CD14-positive monocyte (primary cell): ENCODE data around the gene ATP6AP2. TPM values are rescaled to one million over a fixed set of nuclear protein-coding genes. Genes with fewer than 3 reads are reported as not detected.

Experiments used
- DNase-seq, 3 donors: peaks; one replicate each; pipeline ENCODE4 v3.0.0-alpha.2; 2011 to 2022
- H2AFZ ChIP-seq: 2 replicates; pipeline ENCODE4 v1.6.0; 2012; ENCODE audit warnings: mild to moderate bottlenecking, low read depth, low read length, inconsistent platforms; ENCODE audit not compliant: insufficient read depth, poor library complexity, severe bottlenecking
- H3K27ac ChIP-seq, 2 donors: 1 replicate in 1 of 2; 2 replicates in 1 of 2; pipeline ENCODE4 v1.5.1; 2012 to 2013; ENCODE audit warnings: low read length in 2 of 2, control low read depth in 1 of 2, inconsistent platforms in 1 of 2, low read depth in 1 of 2, mild to moderate bottlenecking in 1 of 2
- H3K27me3 ChIP-seq, 2 donors: one replicate each; pipeline versions ENCODE4 v1.6.0 to v1.6.1; 2011 to 2013; ENCODE audit warnings: low read length in 2 of 2; ENCODE audit not compliant: control insufficient read depth in 2 of 2, insufficient read depth in 2 of 2
- H3K36me3 ChIP-seq, 2 donors: replicated peaks in 1 of 2; 1 replicate in 1 of 2; 2 replicates in 1 of 2; pipeline versions ENCODE4 v1.5.1 to v1.6.1; 2012 to 2013; ENCODE audit warnings: low read length in 2 of 2, control low read depth in 1 of 2, inconsistent platforms in 1 of 2, mild to moderate bottlenecking in 1 of 2; ENCODE audit not compliant: insufficient read depth in 2 of 2, control insufficient read depth in 1 of 2
- H3K4me1 ChIP-seq, 2 donors: 1 replicate in 1 of 2; 2 replicates in 1 of 2; pipeline versions ENCODE4 v1.5.1 to v1.6.1; 2012 to 2013; ENCODE audit warnings: low read length in 2 of 2, control low read depth in 1 of 2, inconsistent platforms in 1 of 2, mild to moderate bottlenecking in 1 of 2, moderate library complexity in 1 of 2; ENCODE audit not compliant: insufficient read depth in 2 of 2, control insufficient read depth in 1 of 2
- H3K4me2 ChIP-seq: replicated peaks from 2 replicates; pipeline ENCODE3; 2012; ENCODE audit warnings: low read length, moderate library complexity, mild to moderate bottlenecking; ENCODE audit not compliant: poor library complexity, severe bottlenecking; ENCODE audit errors: extremely low read depth
- H3K4me3 ChIP-seq, 3 experiments: fragments of 200-600 bp in 1 of 3; sonication (generic) in 1 of 3; replicated peaks in 1 of 3; 1 replicate in 2 of 3; 2 replicates in 1 of 3; pipeline ENCODE4 v1.5.1; 2011 to 2013; ENCODE audit warnings: low read length in 3 of 3, mild to moderate bottlenecking in 3 of 3, control low read depth in 2 of 3, low read depth in 2 of 3, inconsistent platforms in 1 of 3, moderate library complexity in 1 of 3
- H3K79me2 ChIP-seq: 2 replicates; pipeline ENCODE4 v1.6.0; 2012; ENCODE audit warnings: mild to moderate bottlenecking, control low read depth, inconsistent platforms, low read length, moderate library complexity; ENCODE audit not compliant: insufficient read depth
- H3K9ac ChIP-seq: 2 replicates; pipeline ENCODE4 v1.6.0; 2017; ENCODE audit warnings: low read length, mild to moderate bottlenecking; ENCODE audit not compliant: insufficient read depth, poor library complexity, severe bottlenecking
- H3K9me3 ChIP-seq, 2 donors: replicated peaks in 1 of 2; 1 replicate in 1 of 2; 2 replicates in 1 of 2; pipeline versions ENCODE4 v1.5.1 to v1.6.1; 2012 to 2013; ENCODE audit warnings: low read length in 2 of 2, control low read depth in 1 of 2; ENCODE audit not compliant: control insufficient read depth in 1 of 2, insufficient read depth in 1 of 2
- H4K20me1 ChIP-seq: 2 replicates; pipeline ENCODE4 v1.6.0; 2012; ENCODE audit warnings: mild to moderate bottlenecking, low read length, control low read depth, moderate library complexity; ENCODE audit not compliant: insufficient read depth
- H3K27ac Mint-ChIP-seq, 7 donors: one replicate each; pipeline ENCODE4 v1.8.0; 2020; ENCODE audit warnings: mild to moderate bottlenecking in 7 of 7, mixed read lengths in 7 of 7, moderate library complexity in 6 of 7, inconsistent platforms in 2 of 7
- H3K27me3 Mint-ChIP-seq, 3 donors: one replicate each; pipeline ENCODE4 v1.8.0; 2021 to 2022; ENCODE audit warnings: low read depth in 3 of 3, mild to moderate bottlenecking in 3 of 3, mixed read lengths in 3 of 3, moderate library complexity in 3 of 3, inconsistent platforms in 1 of 3
- H3K36me3 Mint-ChIP-seq, 2 donors: one replicate each; pipeline ENCODE4 v1.8.0; 2020; ENCODE audit warnings: mixed read lengths in 2 of 2, inconsistent platforms in 1 of 2, mild to moderate bottlenecking in 1 of 2
- H3K4me1 Mint-ChIP-seq: one replicate; pipeline ENCODE4 v1.8.0; 2020; ENCODE audit warnings: mild to moderate bottlenecking, mixed read lengths
- H3K4me3 Mint-ChIP-seq, 2 donors: one replicate each; pipeline ENCODE4 v1.8.0; 2020; ENCODE audit warnings: mild to moderate bottlenecking in 2 of 2, mixed read lengths in 2 of 2, moderate library complexity in 1 of 2
- H3K9me3 Mint-ChIP-seq, 7 donors: one replicate each; pipeline ENCODE4 v1.8.0; 2020 to 2022; ENCODE audit warnings: mixed read lengths in 7 of 7, mild to moderate bottlenecking in 6 of 7, moderate library complexity in 6 of 7, inconsistent platforms in 2 of 7
- WGBS: methylation state at CpG from one replicate; pipeline ENCODE4 v1.1.5; 2013; ENCODE audit warnings: missing lambda C conversion rate; ENCODE audit not compliant: insufficient coverage; 5-methylcytosine and 5-hydroxymethylcytosine counted together
- intact Hi-C, 2 donors: fragments of 100-400 bp; cut with micrococcal nuclease; formaldehyde crosslinking; loops; one replicate each; pipeline versions ENCODE4 v1.15.0 to v1.15.1; 2023
- polyA plus RNA-seq, 3 donors: library from polyadenylated mRNA; depleted of rRNA in 1 of 3; unstranded in 2 of 3; stranded (reverse) in 1 of 3; fragments of 300-500 nt in 2 of 3; fragments of >200 nt in 1 of 3; fragmentation: Illumina TruSeq in 2 of 3; gene quantifications; 1 replicate in 2 of 3; 2 replicates in 1 of 3; pipeline ENCODE4 v1.2.3, GENCODE V29; 2012 to 2021
- TF ChIP-seq, protein P1 (sequence below): fragments of 200-600 bp; IDR thresholded peaks from one replicate; pipeline ENCODE4 v1.8.0; 2022; ENCODE audit warnings: antibody characterized with exemption, mild to moderate bottlenecking

The ATP6AP2 gene
- polyA plus RNA-seq, 3 donors: 332 to 497 (median 430) TPM

GRCh38 chrX:40644176-40644575 lies 63.4 kb downstream of the ATP6AP2 start:
- Histone ChIP-seq H3K4me3 (peak overlapping the region; percentile 77 to 98 (median 90)), H3K27me3 (peaks cover 0 to 8% of the 10 kb centered on the region in 2 donors), H3K4me2 (peak overlapping the region; percentile 92), H3K9ac (peak overlapping the region; percentile 75), H3K4me1 (peaks cover 43 to 75% of the 10 kb centered on the region in 2 donors), H3K36me3 (peaks cover 5 to 26% of the 10 kb centered on the region in 2 donors), H4K20me1 (peaks cover 76% of the 10 kb centered on the region), H2AFZ (no peak overlapping the region), H3K79me2 (peaks cover 73% of the 10 kb centered on the region), H3K27ac (peak overlapping the region; percentile 92 to 96), H3K9me3 (no peaks in the 10 kb centered on the region)
- Mint-ChIP-seq H3K36me3 (peaks cover 22 to 38% of the 10 kb centered on the region in 2 donors), H3K27me3 (peaks cover 0 to 36% (median 1%) of the 10 kb centered on the region in 3 donors), H3K9me3 (peaks cover 0 to 6% (median 0%) of the 10 kb centered on the region in 7 donors), H3K4me3 (peak overlapping the region; percentile 92 to 99), H3K4me1 (peaks cover 46% of the 10 kb centered on the region), H3K27ac (peak overlapping the region; percentile 97 to 98 (median 98))
- DNase-seq: peak; percentile 82 to 87 (median 87)
- WGBS: no CpG with 5 or more reads among the region's 5 CpGs
- TF ChIP-seq, protein P1, sequence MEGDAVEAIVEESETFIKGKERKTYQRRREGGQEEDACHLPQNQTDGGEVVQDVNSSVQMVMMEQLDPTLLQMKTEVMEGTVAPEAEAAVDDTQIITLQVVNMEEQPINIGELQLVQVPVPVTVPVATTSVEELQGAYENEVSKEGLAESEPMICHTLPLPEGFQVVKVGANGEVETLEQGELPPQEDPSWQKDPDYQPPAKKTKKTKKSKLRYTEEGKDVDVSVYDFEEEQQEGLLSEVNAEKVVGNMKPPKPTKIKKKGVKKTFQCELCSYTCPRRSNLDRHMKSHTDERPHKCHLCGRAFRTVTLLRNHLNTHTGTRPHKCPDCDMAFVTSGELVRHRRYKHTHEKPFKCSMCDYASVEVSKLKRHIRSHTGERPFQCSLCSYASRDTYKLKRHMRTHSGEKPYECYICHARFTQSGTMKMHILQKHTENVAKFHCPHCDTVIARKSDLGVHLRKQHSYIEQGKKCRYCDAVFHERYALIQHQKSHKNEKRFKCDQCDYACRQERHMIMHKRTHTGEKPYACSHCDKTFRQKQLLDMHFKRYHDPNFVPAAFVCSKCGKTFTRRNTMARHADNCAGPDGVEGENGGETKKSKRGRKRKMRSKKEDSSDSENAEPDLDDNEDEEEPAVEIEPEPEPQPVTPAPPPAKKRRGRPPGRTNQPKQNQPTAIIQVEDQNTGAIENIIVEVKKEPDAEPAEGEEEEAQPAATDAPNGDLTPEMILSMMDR: no peak
- intact Hi-C loops: loop anchor here (5.0 to 10.0 kb wide), 4 partner anchors 59 to 99 kb away; partner anchors contain the start of genes ATP6AP2 (in 2 of the 2) and MED14 (in 1 of the 2)

GRCh38 chrX:40644821-40645358 lies 64.1 kb downstream of the ATP6AP2 start:
- TF ChIP-seq, protein P1: no peak
- H3K27me3 ChIP-seq: peaks cover 0 to 2% of the 10 kb centered on the region in 2 donors
- peaks cover 43 to 75% of the 10 kb centered on the region in 2 donors for H3K4me1 ChIP-seq
- peaks cover 66% of the 10 kb centered on the region for H3K79me2 ChIP-seq
- peak overlapping the region; percentile 75 for H3K9ac ChIP-seq
- H3K4me3 ChIP-seq: peak overlapping the region; percentile 77 to 98 (median 90)
- H3K36me3 ChIP-seq: peaks cover 5 to 19% of the 10 kb centered on the region in 2 donors
- H4K20me1 ChIP-seq: peaks cover 69% of the 10 kb centered on the region
- WGBS: 0% methylated on average over 3 of the region's 4 CpGs
- Mint-ChIP-seq H3K36me3 (peaks cover 17 to 33% of the 10 kb centered on the region in 2 donors), H3K4me3 (peak overlapping the region; percentile 92 to 99), H3K27me3 (peaks cover 0 to 32% (median 1%) of the 10 kb centered on the region in 3 donors), H3K4me1 (peaks cover 46% of the 10 kb centered on the region), H3K9me3 (peaks cover 0 to 6% (median 0%) of the 10 kb centered on the region in 7 donors), H3K27ac (peak overlapping the region; percentile 97 to 98 (median 98))
- intact Hi-C loops: loop anchor here (5.0 to 10.0 kb wide), 4 partner anchors 60 to 100 kb away; partner anchors contain the start of genes ATP6AP2 (in 2 of the 2) and MED14 (in 1 of the 2)
- peak; percentile 65 to 79 (median 69) for DNase-seq
- H3K9me3 ChIP-seq: no peaks in the 10 kb centered on the region
- H3K4me2 ChIP-seq: peak overlapping the region; percentile 92
- H2AFZ ChIP-seq: peak overlapping the region; percentile 68
- H3K27ac ChIP-seq: peak overlapping the region; percentile 92 to 96
